Measurements from ENCODE around the gene ZBTB3.
"Not testable (repeated sequence)": the region's sequence is repeated elsewhere in the genome, so short reads cannot be mapped to it uniquely, and the experiment has no call there.

The ZBTB3 gene

DNA sequence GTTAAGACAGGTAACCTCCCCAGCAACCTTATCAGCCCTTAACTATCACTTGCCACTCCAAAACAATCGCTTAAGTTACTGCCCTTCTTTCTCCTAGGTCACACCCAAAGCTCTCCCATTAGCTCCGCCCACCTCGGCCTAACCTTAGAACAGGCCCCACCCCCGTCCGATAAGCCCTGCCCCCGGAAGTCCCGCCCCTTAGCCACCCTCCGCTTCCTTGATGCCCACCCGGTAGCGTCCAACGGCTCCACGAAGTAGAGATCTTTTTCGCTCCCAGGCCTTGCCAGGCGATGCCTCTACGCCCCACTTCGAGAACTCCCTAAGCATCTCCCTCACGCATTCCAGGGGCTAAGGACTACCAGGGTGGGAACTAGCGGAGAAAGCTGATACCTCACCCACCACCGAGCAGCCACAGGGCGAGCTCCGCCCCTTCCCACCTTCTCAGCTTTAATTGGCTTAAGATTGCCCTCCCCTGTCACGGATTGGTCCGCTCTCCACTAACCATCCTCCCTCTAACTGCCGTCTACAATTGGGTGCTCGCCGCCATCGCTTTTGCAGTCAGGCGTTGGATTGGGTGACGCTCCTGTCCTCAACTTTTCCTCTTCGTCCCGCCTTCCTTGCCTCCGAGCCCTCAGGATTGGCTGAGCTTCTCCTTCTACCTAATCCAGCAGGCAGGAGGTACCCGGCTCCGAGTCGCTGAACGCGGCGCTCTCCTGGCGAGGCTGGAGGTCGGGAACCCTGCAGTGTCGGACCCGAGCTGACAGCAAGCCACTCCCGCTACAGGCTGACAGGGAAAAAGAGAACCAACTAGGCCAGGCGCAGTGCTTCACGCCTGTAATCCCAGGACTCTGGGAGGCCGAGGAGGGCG is at the start of gene ZBTB3:
Gene ZBTB3, minus strand, starts transcription at position 425 of the 868 bp plus-strand sequence. CDS start 496 bp downstream, outside the sequence.
- DNase-seq (ENCODE audit: low read depth), result peak; percentile 96

DNA sequence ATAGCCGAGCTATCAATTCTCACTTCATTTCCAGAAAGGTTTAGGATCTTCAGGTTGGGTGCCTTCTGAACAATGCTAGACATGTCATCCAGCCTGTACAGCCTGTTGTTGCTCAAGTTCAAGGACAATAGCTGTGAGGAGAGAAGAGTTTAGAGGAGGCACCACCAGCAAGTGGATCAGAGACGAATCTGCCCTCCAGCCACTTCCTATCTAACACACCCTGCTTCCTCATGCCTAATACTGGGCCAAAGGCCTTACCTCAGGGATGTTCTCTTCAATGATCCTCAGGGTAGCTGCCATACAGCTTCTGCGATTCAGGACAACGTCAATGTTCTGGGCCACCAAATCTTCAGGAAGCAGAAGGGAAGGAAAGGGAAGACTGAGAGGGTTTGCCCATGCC is 47.1 kb upstream of the ZBTB3 start:
- no peak for DNase-seq (ENCODE audit: low read depth)

GRCh38 chr11:62799486-62799885 is 45.5 kb upstream of the ZBTB3 start:
- no peak for DNase-seq (ENCODE audit: low read depth)

- no peak for DNase-seq (ENCODE audit: low read depth)
Measured at GRCh38 chr11:62796281-62796680, 42.3 kb upstream of the ZBTB3 start.

GRCh38 chr11:62794201-62794775 is 40.3 kb upstream of the ZBTB3 start:
- DNase-seq (ENCODE audit: low read depth), result no peak

DNA sequence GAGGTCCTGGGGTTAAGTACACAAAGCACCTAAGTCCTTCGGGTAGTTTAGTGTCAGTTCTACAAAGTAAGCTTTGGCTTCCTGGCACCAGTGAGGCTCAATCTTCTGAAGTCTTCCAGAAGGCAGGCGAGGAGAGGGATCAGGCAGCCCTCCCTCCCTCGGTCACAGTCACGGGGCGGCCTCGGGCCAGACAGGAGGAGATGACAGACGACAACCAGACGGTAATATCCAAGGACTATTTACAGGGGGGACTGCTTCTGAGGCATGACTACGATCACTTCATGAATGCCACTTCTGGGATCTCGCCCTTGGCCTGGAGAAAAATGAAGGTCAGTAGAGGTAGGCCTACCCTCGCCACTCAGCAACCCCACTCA is 38.2 kb upstream of the ZBTB3 start:
- DNase-seq (ENCODE audit: low read depth), result no peak

DNA sequence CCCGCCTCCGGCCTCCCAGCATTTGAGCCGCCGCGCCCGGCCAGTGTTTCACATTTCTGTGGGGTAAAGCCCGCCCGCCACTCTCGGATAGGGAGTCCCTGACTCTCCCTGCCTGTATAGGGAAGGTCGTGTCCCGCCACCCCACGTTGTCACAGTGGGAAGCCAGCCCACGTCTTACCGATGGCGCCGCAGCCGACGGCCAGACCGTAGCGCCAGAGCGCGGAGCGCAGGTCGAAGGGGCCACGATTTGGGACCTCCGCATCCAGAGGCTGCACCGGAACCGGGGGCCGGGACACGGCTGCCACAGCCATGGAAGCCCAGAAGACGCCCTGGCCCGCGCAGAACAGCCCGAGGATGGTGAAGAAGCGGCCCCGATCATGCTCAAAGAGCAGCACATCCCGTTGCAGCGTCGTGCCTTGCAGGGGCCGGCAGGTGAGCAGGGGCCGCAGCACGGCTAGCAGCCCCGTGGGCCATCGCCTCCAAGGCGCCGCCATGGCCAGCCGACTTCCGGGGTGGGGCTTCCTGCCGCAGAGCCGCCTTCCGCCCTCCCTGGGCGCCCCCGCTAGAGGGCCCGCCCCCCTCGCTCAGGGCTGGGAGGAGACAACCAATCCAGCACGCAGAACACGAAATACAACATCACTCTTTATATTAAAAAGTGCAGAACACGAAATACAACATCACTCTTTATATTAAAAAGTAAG is 37.7 kb upstream of the ZBTB3 start, which contains the start of gene TMEM223:
Gene TMEM223, minus strand, starts transcription at position 506 of the 701 bp plus-strand sequence. Its CDS starts 12 bp downstream, at position 494.
- peak; percentile 86 for DNase-seq (ENCODE audit: low read depth)

DNA sequence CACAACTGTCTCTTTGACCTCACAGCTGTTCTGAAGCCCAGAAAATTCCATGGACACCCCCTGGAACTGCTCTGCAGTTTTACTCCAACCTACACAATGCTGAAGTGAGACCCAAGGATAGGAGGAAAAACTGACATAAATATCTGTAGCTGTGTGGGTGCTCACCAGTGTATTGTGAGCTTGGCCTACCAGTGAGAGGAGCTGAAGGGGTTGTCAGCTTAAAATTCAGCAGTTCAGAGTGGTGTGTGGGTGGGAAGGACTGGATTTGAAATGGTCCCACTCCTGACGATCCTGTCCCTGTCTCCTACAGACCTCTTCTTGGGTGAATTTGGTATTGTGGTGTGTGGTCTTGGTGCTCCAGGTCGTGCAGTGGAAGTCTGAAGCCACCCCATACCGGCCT is 35.6 kb upstream of the ZBTB3 start:
- no peak for DNase-seq (ENCODE audit: low read depth)

DNA sequence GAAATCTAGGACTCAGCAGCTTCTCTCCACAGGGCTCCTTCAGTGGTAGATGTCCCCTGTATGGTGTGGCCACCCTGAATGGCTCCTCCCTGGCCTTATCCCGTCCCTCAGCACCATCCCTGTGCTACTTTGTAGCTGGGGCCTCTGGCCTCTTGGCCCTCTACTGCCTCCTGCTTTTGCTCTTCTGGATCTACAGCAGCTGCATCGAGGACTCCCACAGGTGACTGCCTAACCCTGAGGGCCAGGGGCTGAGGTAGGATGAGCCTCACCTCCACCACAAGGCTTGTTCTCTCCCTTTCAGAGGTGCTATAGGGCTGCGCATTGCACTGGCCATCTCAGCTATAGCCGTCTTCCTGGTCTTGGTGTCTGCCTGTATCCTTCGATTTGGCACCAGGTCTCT is 35.0 kb upstream of the ZBTB3 start:
- no peak for DNase-seq (ENCODE audit: low read depth)

GRCh38 chr11:62787005-62787759 is 33.2 kb upstream of the ZBTB3 start, which contains the start of gene TMEM179B:
Gene TMEM179B (plus strand): TSS chr11:62787402. CDS start chr11:62787432, 30 bp downstream.
- DNase-seq (ENCODE audit: low read depth), result peak; percentile 98

- peak; percentile 79 for DNase-seq (ENCODE audit: low read depth)
Measured at GRCh38 chr11:62786318-62787004, 32.5 kb upstream of the ZBTB3 start.

DNA sequence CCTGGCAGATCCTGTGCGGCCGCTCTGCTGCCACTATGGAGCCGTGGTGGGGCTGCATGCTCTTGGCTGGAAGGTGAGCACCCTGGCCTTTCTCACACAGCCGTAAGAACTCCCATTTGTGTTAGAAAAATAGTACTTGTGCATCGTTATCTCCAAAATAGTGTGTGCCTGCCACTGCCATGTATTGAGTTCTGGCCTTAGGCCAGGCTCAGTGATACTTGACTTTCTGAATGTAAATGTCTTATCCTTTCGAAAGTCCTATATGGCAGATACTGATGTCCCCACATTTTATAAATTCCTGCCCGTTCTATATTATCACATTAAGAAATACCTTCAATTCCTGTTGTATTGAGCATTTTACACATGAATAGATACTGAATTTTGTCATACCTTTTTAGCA is 28.8 kb upstream of the ZBTB3 start:
- DNase-seq (ENCODE audit: low read depth), result no peak

GRCh38 chr11:62778441-62778840 is 24.5 kb upstream of the ZBTB3 start:
- no peak for DNase-seq (ENCODE audit: low read depth)

- no peak for DNase-seq (ENCODE audit: low read depth)
Measured at GRCh38 chr11:62777389-62777788, 23.4 kb upstream of the ZBTB3 start.

DNA sequence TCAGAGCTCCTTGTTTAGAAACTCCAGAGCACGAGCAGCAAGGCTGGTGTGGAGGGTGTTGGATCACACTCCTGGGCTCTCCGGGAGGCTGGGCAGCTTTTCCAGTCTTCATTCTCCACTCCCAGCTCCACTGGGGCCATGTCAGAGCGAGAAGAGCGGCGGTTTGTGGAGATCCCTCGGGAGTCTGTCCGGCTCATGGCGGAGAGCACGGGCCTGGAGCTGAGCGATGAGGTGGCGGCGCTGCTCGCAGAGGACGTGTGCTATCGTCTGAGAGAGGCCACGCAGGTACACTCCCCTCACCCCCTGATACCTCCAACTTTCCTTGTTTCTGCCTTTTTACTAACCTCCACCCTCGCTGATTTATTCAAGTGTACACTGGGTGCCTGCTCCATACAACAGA is 21.7 kb upstream of the ZBTB3 start:
- DNase-seq (ENCODE audit: low read depth), result no peak

DNA sequence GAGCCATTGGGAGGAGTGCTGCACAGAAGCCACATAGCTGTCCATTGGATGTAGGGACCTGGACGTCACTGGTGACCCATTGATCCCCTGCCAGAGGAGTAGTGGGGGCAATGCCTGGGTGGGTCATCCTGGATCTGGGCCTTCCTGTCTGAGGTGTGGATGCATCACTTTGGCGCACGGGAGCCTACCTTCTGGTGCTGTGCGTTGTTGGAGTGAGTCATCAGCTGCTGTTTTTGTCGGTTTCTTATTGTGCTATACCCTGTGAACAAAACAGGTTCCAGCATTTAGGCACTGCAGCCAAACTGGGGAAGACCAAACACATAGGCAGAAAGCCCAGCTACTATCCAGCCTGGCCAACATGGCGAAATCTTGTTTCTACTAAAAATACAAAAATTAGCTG is 20.4 kb upstream of the ZBTB3 start:
- DNase-seq (ENCODE audit: low read depth), result no peak

DNA sequence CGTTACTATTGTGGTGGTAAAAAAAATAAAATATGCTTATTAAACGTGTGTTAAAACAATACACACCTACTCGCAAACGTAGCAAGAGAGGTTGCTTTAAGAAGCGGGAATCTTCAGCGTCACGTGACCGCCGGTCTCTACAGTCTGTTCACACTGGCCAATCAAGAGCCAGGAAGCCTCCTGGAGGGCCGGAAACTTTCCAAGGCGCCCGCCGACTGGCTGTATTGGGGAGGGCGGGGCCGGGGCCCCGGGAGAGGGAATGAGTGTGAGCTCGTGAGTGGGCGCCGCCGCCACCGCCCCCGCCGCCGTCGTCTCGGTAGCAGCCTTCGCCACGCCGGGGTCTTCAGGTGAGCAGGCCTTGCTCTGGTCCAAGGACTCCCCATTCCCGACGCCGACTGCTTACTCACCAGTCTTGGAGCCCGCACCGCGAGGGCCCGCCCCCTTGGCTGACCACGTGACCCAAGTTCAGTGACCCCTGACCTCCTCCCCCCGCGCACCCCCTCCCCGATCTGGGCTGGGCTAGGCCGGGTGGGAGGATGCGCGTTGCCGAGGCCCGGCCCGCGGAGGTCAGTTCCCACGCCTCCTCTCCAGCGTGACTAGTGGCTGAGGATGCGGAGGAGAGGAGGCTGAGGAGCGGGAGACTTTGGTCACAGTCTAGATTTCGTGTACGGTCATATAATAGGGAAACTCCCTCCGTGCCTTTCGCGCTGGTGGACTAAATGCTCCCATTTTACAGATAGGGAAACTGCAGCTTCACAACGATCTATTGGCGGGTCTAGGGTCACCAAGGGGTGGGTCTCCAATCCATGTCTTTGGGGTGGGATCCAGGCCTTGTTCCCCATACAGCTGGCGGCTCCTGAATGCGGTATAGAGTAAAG is 17.4 kb upstream of the ZBTB3 start, which contains the start of gene TAF6L:
Gene TAF6L, plus strand, starts transcription at position 253 of the 878 bp plus-strand sequence. CDS start 4,388 bp downstream, outside the sequence.
- peak; percentile 84 for DNase-seq (ENCODE audit: low read depth)

GRCh38 chr11:62770778-62771143 is 16.8 kb upstream of the ZBTB3 start:
- DNase-seq (ENCODE audit: low read depth), result no peak

GRCh38 chr11:62760867-62761227 is 6.9 kb upstream of the ZBTB3 start:
- not testable (repeated sequence) for DNase-seq (ENCODE audit: low read depth)
